NCI-H1694 treated with DMSO at 0.1 percent for 48 hours (cell line): Measurements from ENCODE around the gene RSL1D1.

ENCODE experiments used
- DNase-seq: peaks from one replicate; lab custom pipeline; 2025; lab: John Stamatoyannopoulos, UW

RSL1D1 gene

GRCh38 chr16:11851294-11852091 lies at the start of gene RSL1D1:
Gene RSL1D1, minus strand, starts transcription at chr16:11851542. Its CDS starts 30 bp downstream, at chr16:11851512.
- DNase-seq = peak; percentile 79

GRCh38 chr16:11901091-11901490 lies 49.7 kb upstream of the RSL1D1 start:
- DNase-seq = no peak

GRCh38 chr16:11896486-11897176 lies 45.3 kb upstream of the RSL1D1 start:
- DNase-seq = no peak

GRCh38 chr16:11893571-11893970 lies 42.2 kb upstream of the RSL1D1 start:
- DNase-seq = no peak

- no peak for DNase-seq
Measured at GRCh38 chr16:11892761-11893160, 41.4 kb upstream of the RSL1D1 start.

- no peak for DNase-seq
Measured at GRCh38 chr16:11890231-11890965, 39.1 kb upstream of the RSL1D1 start.

GRCh38 chr16:11886881-11887280 lies 35.5 kb upstream of the RSL1D1 start:
- no peak for DNase-seq

GRCh38 chr16:11884035-11884434 lies 32.7 kb upstream of the RSL1D1 start:
- DNase-seq = no peak

- DNase-seq = no peak
Measured at GRCh38 chr16:11880007-11880406, 28.7 kb upstream of the RSL1D1 start.

GRCh38 chr16:11877374-11877773 lies 26.0 kb upstream of the RSL1D1 start:
- no peak for DNase-seq

GRCh38 chr16:11876306-11876705 lies 25.0 kb upstream of the RSL1D1 start:
- DNase-seq = no peak

GRCh38 chr16:11875721-11876120 lies 24.4 kb upstream of the RSL1D1 start:
- no peak for DNase-seq

GRCh38 chr16:11871193-11871592 lies 19.9 kb upstream of the RSL1D1 start:
- DNase-seq = no peak

GRCh38 chr16:11870399-11870798 lies 19.1 kb upstream of the RSL1D1 start:
- no peak for DNase-seq

- DNase-seq = no peak
Measured at GRCh38 chr16:11869353-11870228, 18.2 kb upstream of the RSL1D1 start.

- no peak for DNase-seq
Measured at GRCh38 chr16:11868412-11868980, 17.2 kb upstream of the RSL1D1 start.

GRCh38 chr16:11862489-11862888 lies 11.1 kb upstream of the RSL1D1 start:
- no peak for DNase-seq

- no peak for DNase-seq
Measured at GRCh38 chr16:11857161-11857560, 5.8 kb upstream of the RSL1D1 start.

GRCh38 chr16:11852092-11852809 lies 909 bp upstream of the RSL1D1 start:
- DNase-seq = no peak

GRCh38 chr16:11848842-11849241 lies 2.5 kb downstream of the RSL1D1 start:
- no peak for DNase-seq

- DNase-seq = no peak
Measured at GRCh38 chr16:11844499-11844898, 6.8 kb downstream of the RSL1D1 start.
